ENCODE results near the gene ADAMTS12. TPM values are rescaled to one million over a fixed set of nuclear protein-coding genes. Genes with fewer than 3 reads are reported as not detected.

Gene ADAMTS12
- total RNA-seq, 3 donors from 2014 or later = 0.69 to 2.9 (median 0.72) TPM

DNA sequence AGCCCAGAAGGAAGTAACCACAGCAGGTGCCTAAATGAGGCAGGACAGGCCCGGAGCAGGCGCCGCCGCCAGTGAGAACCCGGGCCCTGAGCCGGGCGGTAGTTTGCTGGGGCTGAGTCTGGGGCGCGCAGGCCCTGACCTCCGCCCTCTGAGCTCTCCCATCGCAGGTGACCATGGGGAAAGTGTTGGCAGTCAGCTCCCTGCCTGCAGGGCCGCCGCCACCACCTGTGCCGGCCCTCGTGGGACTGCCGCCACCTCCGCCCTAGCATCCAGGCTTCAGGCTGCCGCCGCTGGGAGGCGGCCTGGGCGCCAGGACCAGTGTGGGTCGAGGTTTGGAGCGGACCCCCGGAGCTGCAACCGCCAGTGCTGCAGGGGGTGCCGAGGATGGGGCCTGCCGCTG lies 389.9 kb downstream of the ADAMTS12 start:
- no peaks in the 10 kb centered on the region for H3K9me3 ChIP-seq
- ATAC-seq (no peak), DNase-seq (no peak)
- intact Hi-C loops (cut with DNase I, micrococcal nuclease) = no loop called here
- TF ChIP-seq, protein P1, sequence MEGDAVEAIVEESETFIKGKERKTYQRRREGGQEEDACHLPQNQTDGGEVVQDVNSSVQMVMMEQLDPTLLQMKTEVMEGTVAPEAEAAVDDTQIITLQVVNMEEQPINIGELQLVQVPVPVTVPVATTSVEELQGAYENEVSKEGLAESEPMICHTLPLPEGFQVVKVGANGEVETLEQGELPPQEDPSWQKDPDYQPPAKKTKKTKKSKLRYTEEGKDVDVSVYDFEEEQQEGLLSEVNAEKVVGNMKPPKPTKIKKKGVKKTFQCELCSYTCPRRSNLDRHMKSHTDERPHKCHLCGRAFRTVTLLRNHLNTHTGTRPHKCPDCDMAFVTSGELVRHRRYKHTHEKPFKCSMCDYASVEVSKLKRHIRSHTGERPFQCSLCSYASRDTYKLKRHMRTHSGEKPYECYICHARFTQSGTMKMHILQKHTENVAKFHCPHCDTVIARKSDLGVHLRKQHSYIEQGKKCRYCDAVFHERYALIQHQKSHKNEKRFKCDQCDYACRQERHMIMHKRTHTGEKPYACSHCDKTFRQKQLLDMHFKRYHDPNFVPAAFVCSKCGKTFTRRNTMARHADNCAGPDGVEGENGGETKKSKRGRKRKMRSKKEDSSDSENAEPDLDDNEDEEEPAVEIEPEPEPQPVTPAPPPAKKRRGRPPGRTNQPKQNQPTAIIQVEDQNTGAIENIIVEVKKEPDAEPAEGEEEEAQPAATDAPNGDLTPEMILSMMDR (IDR thresholded peaks at IDR 0.05) = no peak
- no peaks in the 10 kb centered on the region for H3K36me3 ChIP-seq (ENCODE audit: low read depth)
- H3K4me3 ChIP-seq = no peak overlapping the region
- H3K4me1 ChIP-seq (ENCODE audit: low read depth) = no peaks in the 10 kb centered on the region

DNA sequence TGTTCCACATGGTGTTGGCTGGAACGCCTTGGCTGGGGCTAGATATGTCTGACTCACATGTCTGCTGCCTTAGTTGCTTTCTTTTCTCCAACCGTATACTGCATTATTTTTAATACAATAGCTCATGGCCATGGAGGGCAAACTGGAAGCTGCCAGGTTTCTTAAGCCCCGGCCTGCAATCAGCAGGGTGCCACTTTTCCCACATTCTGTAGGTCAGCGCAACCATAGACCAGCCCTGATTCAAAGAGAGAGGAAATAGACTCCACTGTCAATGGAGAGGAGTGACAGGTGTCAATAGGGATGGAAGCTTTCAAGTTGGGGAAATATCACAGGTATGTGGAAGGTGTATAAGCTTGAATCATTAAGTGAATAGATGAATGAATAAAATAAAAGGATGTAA lies 390.5 kb downstream of the ADAMTS12 start:
- TF ChIP-seq, protein P1 (IDR thresholded peaks at IDR 0.05) = no peak
- DNase-seq (no peak), ATAC-seq (no peak)
- intact Hi-C loops (cut with DNase I, micrococcal nuclease) = no loop called here
- Histone ChIP-seq H3K9me3 (no peaks in the 10 kb centered on the region), H3K4me3 (no peak overlapping the region), H3K4me1 (ENCODE audit: low read depth) (no peaks in the 10 kb centered on the region), H3K36me3 (ENCODE audit: low read depth) (no peaks in the 10 kb centered on the region)

DNA sequence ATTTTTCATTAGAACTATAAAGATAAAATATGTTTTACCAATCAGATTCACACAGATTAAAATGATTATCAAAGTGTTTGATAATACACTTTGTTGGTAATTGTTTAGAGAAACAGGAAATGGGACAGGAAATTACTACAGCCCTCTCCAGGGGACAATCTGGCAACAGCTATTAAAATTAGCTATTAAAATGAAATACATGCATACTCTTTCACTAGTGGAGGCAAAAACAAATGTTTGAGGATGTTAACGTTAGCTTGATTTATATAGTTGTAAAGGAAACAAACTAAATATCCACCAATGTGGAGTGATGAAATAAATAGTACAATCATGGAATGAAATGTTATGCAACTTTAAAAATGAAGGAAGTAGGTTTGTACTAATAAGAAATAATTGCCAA lies 397.3 kb downstream of the ADAMTS12 start:
- TF ChIP-seq, protein P1 (IDR thresholded peaks at IDR 0.05) = no peak
- Histone ChIP-seq H3K4me3 (no peak overlapping the region), H3K9me3 (no peaks in the 10 kb centered on the region), H3K36me3 (ENCODE audit: low read depth) (no peaks in the 10 kb centered on the region), H3K4me1 (ENCODE audit: low read depth) (no peaks in the 10 kb centered on the region)
- intact Hi-C loops (cut with DNase I, micrococcal nuclease) = no loop called here
- DNase-seq (no peak), ATAC-seq (no peak)

DNA sequence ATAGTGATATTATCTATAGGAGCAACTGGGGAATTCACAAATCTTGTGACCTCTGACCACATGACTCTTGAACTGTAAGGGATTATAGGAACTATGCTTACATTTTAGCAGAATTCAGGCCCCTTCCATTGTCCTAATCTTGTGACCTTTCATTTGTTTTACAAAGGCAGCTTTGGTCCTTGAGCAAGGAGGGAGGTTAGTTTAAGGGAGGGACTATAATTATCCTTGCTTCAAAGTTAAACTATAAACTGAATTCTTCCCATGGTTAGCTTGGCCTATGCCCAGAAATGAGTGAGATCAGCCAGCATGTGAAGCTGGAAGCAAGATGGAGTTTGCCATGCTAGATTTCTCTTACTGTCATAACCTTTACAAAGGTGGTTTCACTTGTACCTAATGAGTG lies 399.8 kb downstream of the ADAMTS12 start:
- ATAC-seq = no peak
- no peaks in the 10 kb centered on the region for H3K4me1 ChIP-seq (ENCODE audit: low read depth)
- TF ChIP-seq, protein P1 (IDR thresholded peaks at IDR 0.05) = no peak
- intact Hi-C loops (cut with DNase I, micrococcal nuclease) = no loop called here
- H3K9me3 ChIP-seq = no peaks in the 10 kb centered on the region
- DNase-seq = peak in 1 of 3 donors; percentile 31
- no peak overlapping the region for H3K4me3 ChIP-seq
- no peaks in the 10 kb centered on the region for H3K36me3 ChIP-seq (ENCODE audit: low read depth)

DNA sequence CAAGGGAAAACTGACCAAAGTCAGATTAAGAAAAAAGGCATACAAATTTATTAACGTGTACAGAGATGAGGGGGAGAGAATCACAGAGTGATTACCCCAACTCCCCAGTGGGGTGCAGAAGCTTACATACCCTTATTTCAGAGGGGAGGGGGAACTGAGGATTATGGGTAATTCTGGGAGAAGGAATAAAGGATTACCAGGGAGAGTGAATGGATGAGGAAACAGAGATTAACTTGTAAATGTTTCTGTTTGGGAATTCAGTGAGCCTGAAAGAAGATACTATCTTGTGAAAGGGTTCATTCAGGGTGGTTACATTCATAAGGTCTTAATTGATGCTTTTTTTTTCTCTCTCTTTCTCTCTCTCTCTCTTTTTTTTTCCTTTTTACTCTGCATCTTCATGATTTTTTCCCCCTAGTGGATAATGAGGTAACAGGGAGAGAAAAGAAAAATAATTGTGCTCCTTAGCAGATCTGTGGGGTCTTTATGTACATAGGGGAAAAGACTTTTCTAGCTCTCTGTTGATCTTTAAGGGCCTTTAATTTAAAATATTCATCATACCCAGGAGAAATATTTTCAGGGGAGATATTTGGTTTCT lies 401.6 kb downstream of the ADAMTS12 start:
- no peak for DNase-seq
- intact Hi-C loops (cut with DNase I, micrococcal nuclease) = no loop called here
- H3K9me3 ChIP-seq = no peaks in the 10 kb centered on the region
- no peaks in the 10 kb centered on the region for H3K36me3 ChIP-seq (ENCODE audit: low read depth)
- ATAC-seq = no peak
- TF ChIP-seq, protein P1 (IDR thresholded peaks at IDR 0.05) = no peak
- H3K4me3 ChIP-seq = no peak overlapping the region
- H3K4me1 ChIP-seq (ENCODE audit: low read depth) = no peaks in the 10 kb centered on the region
